Mononuclear cell (primary cell): ENCODE measurements around the gene LRRC46. TPM values are rescaled to one million over a fixed set of nuclear protein-coding genes. Genes with fewer than 3 reads are reported as not detected.

Experiments
- H3K27me3 ChIP-seq: 2 replicates; pipeline ENCODE4 v1.6.0; 2011; ENCODE audit warnings: low read length, control low read depth; ENCODE audit not compliant: insufficient read depth
- H3K4me1 ChIP-seq: 2 replicates; pipeline ENCODE4 v1.5.1; 2011; ENCODE audit warnings: mild to moderate bottlenecking, low read length, control low read depth; ENCODE audit not compliant: insufficient read depth
- H3K4me3 ChIP-seq: 2 replicates; pipeline ENCODE4 v1.5.1; 2011; ENCODE audit warnings: mild to moderate bottlenecking, low read length, moderate library complexity
- H3K9me3 ChIP-seq: 2 replicates; pipeline ENCODE4 v1.5.1; 2011; ENCODE audit warnings: low read depth, mild to moderate bottlenecking, control low read depth, low read length
- total RNA-seq: library from RNA; depleted of rRNA; stranded (reverse); fragments of >200 nt; gene quantifications from one replicate; pipeline ENCODE4 v1.2.3, GENCODE V29; 2012

The LRRC46 gene
- total RNA-seq, 1 donor = not detected

- Histone ChIP-seq H3K9me3 (no peaks in the 10 kb centered on the region), H3K4me3 (no peak overlapping the region), H3K27me3 (no peaks in the 10 kb centered on the region), H3K4me1 (peaks cover 11% of the 10 kb centered on the region)
Measured at GRCh38 chr17:47816111-47816735, 15.2 kb upstream of the LRRC46 start.

- H3K27me3 ChIP-seq = no peaks in the 10 kb centered on the region
- H3K4me1 ChIP-seq = peaks cover 18% of the 10 kb centered on the region
- H3K9me3 ChIP-seq = no peaks in the 10 kb centered on the region
- H3K4me3 ChIP-seq = no peak overlapping the region
Measured at GRCh38 chr17:47816947-47817346, 14.5 kb upstream of the LRRC46 start.

DNA sequence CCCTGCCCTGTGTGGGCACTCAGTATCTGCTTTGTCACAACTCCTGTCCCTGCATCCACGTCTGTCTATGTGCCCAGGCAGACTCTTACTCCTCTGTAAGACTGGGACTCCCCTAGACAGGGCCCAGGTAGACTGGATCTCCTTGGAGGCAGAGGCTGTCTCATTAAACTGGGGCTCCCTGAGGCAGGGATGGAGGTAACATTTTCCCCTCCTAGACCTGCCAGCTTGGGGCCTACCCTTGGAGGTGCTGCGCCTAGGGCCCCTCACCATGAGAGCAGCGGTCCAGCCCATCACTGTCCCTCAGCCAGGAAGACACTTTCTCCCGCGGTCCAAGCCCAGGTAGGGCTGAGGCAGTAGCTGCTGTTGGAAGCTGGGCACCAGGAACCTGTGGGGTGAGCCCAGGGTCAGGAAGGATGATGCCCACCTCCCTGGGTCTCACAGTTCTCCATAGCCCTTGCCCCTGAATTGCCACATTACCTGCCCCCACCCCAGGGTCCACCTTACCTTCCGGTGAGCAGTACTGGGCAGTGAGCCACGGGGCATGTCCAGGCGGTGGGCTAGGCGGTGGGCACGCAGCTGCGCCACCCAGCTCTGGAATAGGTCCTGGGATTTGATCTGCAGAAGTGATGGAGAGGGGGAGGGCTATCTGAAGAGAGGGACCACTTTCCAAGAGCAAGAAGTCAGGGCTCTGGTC lies 13.3 kb upstream of the LRRC46 start:
- Histone ChIP-seq H3K27me3 (no peaks in the 10 kb centered on the region), H3K4me3 (no peak overlapping the region), H3K9me3 (no peaks in the 10 kb centered on the region), H3K4me1 (peaks cover 26% of the 10 kb centered on the region)

DNA sequence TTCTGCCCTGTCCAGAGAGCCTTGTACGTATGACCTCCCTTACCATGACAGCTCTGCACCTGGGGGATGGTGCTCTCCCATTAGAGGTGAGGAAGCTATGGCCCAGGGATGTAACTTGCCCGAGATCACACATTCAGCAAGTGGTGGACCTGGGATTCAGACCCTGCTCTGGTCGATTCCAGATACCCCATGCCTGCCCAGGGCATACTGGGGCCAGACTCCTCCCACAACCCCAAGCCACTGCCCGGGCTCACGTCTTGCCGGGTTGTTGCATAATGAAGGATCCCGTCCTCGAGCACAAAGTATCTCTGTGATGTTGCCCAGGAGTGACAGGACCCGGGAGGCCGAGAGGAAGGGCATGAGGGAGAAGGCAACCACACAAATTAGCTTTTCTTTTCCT lies 12.0 kb upstream of the LRRC46 start:
- Histone ChIP-seq H3K4me3 (no peak overlapping the region), H3K4me1 (peaks cover 26% of the 10 kb centered on the region), H3K9me3 (no peaks in the 10 kb centered on the region), H3K27me3 (no peaks in the 10 kb centered on the region)

DNA sequence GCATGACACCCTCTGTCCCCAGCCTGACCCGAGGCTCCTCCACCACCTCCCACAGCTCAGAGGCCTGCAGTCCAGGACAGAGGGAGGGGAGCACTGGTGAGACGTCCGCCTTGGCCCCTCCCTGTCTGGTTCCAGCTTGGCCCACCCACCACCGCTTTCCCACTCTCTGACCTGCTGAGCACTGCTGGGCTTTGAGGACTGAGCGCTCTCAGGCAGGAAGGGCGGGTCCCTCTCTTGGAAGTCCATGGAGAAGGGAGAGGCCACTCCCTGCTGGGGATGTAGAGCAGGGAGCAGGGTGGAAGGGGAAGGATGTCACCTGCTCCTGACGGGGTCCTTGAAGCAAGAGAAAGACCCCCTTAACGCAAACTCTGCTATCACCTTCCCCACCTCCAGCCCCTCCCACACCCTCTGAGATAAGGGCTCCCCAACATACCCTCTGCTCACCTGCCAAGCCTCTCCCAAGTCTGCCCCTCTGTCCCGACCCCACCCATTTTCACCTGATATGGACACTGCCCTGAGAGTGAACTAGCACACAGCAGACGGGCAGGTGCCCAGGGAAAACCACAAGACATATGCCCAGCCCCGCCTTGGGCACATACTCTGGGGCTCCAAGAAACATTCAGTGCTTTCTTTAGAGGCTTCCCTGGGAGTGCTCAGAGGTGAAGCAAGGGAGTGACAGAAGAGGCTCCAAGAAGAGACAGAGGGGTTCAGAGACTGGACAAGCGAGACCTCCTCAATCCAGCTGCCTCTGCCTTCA lies 11.3 kb upstream of the LRRC46 start:
- no peaks in the 10 kb centered on the region for H3K27me3 ChIP-seq
- no peaks in the 10 kb centered on the region for H3K9me3 ChIP-seq
- no peak overlapping the region for H3K4me3 ChIP-seq
- peaks cover 26% of the 10 kb centered on the region for H3K4me1 ChIP-seq

DNA sequence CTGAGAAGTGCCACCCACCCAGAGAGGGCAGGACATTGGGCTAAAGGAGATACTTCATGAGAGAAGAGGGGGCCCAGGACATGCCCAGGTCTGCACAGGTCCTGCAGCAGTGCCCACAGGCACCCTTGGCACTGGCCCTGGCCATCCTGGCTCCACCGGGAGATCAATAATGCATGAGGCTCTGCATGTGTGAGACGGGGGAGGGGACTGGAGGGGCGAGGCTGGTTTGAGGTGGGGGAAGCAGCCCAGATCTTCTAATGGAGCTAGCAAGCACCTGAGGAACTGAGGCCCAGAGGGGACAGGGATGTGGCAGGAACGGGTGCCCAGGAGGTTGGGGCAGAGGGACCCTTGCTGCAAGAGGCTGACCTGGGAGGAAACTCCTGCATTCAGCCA lies 10.4 kb upstream of the LRRC46 start:
- peaks cover 26% of the 10 kb centered on the region for H3K4me1 ChIP-seq
- peak overlapping the region; percentile 62 for H3K4me3 ChIP-seq
- no peaks in the 10 kb centered on the region for H3K27me3 ChIP-seq
- H3K9me3 ChIP-seq = no peaks in the 10 kb centered on the region

DNA sequence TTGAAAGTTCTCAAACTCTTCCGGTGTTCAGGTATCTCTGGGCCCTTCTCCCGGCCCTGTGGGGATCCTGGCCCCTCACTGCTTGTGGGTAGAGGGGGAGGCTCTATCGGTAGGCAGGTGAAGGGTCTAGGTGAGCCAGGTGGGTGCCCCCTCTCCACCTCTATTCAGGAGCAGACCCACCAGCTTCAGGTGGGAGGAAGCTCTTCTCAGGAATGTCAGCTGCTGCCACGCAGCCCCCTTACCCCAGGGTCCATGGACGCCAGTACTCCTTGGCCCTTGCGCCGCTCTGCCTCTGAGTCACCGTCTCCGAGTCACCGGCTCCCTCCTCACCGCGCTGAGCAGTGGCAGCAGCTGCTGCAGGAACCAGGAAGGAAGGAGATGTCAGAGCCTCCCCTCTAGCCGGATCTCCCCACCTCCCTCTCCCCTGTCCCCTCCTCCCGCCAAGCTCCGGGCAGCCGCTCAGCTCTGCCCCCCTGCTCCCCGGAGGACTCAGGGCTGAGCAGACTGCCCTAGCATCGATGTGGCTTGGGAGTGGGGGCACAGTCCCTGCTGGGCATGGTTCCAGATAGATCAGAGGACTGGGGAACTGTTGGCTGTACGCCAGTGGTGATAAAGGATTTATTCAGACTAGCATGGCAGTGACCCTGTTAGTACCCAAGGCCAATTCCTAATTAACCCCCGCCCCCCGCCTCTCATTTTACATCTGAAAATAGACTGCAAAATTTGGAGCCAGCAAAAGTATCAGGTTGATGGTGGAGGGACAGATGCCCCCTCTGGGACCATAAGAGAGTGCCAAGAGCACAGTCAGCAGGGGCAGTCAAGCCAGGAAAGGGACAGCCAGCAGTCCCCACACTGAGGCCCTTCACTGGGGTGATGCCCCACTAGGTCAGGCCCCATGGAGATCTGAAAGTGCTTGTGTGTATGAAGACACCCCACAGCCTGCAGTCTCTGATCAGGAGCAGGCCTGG lies 9.8 kb upstream of the LRRC46 start, which contains the start of gene OSBPL7:
OSBPL7 (minus strand) TSS at position 371 of the 968 bp plus-strand sequence. CDS start 1,516 bp downstream, outside the sequence.
- H3K4me1 ChIP-seq = peaks cover 26% of the 10 kb centered on the region
- no peaks in the 10 kb centered on the region for H3K9me3 ChIP-seq
- peak within 1 kb of the TSS; percentile 62 for H3K4me3 ChIP-seq
- H3K27me3 ChIP-seq = no peaks in the 10 kb centered on the region

DNA sequence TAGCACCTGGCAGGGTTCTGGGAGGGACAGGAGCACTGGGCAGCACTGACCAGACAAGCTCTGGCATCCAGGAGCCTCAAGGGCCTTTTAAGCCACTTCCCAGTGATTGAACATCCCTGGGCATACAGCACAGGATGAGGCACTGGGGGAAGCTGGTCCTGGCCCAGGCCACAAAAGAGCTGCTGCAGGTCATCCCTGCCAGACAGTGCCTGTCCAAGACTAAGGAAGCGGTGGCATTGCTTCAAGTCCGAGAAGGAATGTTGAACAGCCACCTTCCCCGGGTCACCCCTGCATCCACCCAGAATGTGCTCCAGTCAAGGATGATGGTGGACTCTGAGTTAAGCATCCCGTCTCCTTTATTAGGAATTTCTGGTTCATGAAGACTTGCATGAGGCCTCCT lies 8.7 kb upstream of the LRRC46 start:
- Histone ChIP-seq H3K27me3 (no peaks in the 10 kb centered on the region), H3K4me3 (no peak overlapping the region), H3K9me3 (no peaks in the 10 kb centered on the region), H3K4me1 (peaks cover 26% of the 10 kb centered on the region)

DNA sequence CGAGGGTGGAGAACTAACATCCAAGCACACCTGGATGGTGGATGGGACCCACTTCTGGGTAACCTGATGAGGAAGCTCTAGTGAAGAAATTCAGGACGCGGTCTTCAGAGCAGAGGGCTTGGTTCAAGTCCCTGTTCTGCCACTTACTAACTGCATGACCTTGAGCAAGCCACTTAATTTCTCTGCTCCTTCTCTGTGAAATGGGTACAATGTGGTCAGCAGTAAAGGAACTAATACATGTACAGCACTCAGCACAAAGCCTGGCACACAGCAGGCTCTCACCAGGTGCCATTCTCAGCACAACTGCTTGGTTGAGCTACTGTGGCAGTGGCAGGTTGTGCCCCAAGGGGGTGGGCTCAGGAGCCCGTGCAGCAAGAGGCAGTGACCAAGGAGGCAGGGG lies 8.0 kb upstream of the LRRC46 start:
- peaks cover 26% of the 10 kb centered on the region for H3K4me1 ChIP-seq
- no peak overlapping the region for H3K4me3 ChIP-seq
- H3K27me3 ChIP-seq = no peaks in the 10 kb centered on the region
- no peaks in the 10 kb centered on the region for H3K9me3 ChIP-seq

GRCh38 chr17:47829870-47830269 lies 1.6 kb upstream of the LRRC46 start:
- no peak overlapping the region for H3K4me3 ChIP-seq
- H3K4me1 ChIP-seq = peaks cover 48% of the 10 kb centered on the region
- no peaks in the 10 kb centered on the region for H3K27me3 ChIP-seq
- no peaks in the 10 kb centered on the region for H3K9me3 ChIP-seq

DNA sequence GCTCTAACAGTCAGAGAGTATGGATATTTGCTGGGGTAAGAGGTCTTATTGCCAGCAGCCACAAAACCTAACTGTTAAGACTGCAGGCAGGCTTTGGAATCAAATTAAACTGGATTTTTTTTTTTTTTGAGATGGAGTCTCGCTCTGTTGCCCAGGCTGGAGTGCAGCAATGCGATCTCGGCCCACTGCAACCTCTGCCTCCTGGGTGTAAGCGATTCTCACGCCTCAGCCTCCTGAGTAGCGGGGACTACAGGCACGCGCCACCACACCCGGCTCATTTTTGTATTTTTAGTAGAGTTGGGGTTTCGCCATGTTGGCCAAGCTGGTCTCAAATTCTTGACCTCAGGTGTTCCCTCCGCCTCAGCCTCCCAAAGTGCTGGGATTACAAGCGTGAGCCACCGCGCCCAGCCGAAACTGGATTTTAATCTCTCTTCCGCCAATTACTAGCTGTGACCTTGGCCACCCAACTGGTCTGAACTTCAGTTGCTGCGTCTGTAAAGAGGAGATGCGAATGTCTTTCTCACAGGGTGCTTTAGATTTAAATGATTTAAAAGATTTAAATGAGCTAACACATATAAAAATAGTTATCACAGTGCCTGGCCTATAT lies 971 bp upstream of the LRRC46 start:
- peak overlapping the region; percentile 95 for H3K4me3 ChIP-seq
- no peaks in the 10 kb centered on the region for H3K9me3 ChIP-seq
- H3K27me3 ChIP-seq = no peaks in the 10 kb centered on the region
- peaks cover 53% of the 10 kb centered on the region for H3K4me1 ChIP-seq

GRCh38 chr17:47831934-47832327 lies 461 bp downstream of the LRRC46 start:
- Histone ChIP-seq H3K4me1 (peaks cover 53% of the 10 kb centered on the region), H3K27me3 (no peaks in the 10 kb centered on the region), H3K9me3 (no peaks in the 10 kb centered on the region), H3K4me3 (peak overlapping the region; percentile 95)

DNA sequence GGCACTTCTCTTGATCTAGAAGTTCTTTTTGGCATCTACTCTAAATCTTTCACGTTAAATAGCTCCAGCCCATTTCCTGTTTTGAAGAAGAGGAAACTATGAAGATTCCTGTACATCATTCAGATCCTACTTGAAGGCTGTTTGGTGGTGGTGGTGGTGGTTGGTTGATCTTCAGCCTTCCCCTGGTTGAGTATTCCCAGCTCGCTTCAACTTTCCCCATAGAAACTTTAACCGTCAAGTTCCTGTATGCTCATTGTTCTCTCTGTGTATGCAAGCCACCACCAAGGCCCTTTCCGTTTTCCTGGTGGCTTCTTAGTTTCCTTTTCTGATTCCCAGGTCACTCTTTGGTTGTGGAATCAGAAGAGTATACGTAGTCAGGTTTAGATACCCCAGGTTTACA lies 3.3 kb downstream of the LRRC46 start:
- no peaks in the 10 kb centered on the region for H3K9me3 ChIP-seq
- H3K4me1 ChIP-seq = peaks cover 43% of the 10 kb centered on the region
- H3K27me3 ChIP-seq = no peaks in the 10 kb centered on the region
- H3K4me3 ChIP-seq = no peak overlapping the region

- Histone ChIP-seq H3K9me3 (no peaks in the 10 kb centered on the region), H3K4me1 (peaks cover 45% of the 10 kb centered on the region)
Measured at GRCh38 chr17:47836601-47837000, 5.1 kb downstream of the LRRC46 start.

More at GRCh38 chr17:47836601-47837000, 5.1 kb downstream of the LRRC46 start:
- no peak overlapping the region for H3K4me3 ChIP-seq
- H3K27me3 ChIP-seq = no peaks in the 10 kb centered on the region
